AG04449 (cell line): ENCODE measurements around the gene TXNDC11.

Experiments
- CTCF ChIA-PET: fragments of 350-600 bp; formaldehyde crosslinking; extraction: SDS; loops from one replicate; lab custom pipeline; 2021; ENCODE audit warnings: antibody characterized with exemption; lab: Yijun Ruan, JAX
- POLR2A ChIA-PET: fragments of 400-600, 350-600 bp; formaldehyde crosslinking; extraction: SDS; loops from one replicate; lab custom pipeline; 2020; ENCODE audit warnings: antibody characterized with exemption, inconsistent platforms; lab: Yijun Ruan, JAX
- DNase-seq: peaks from one replicate; pipeline ENCODE4 v3.0.0-alpha.2; 2010; ENCODE audit warnings: low read depth, low spot score
- H3K4me3 ChIP-seq: 2 replicates; pipeline ENCODE4 v1.5.1; 2011; ENCODE audit warnings: low read depth, mild to moderate bottlenecking, control low read depth, low read length
- CTCF ChIP-seq: IDR thresholded peaks from one replicate; pipeline ENCODE4 v1.5.1; 2011; ENCODE audit warnings: mild to moderate bottlenecking, moderate library complexity, low read length, control low read depth, inconsistent platforms; ENCODE audit not compliant: insufficient read depth; ENCODE audit errors: missing control alignments

Gene TXNDC11

GRCh38 chr16:11721781-11722467, 20.7 kb downstream of the TXNDC11 start:
- ChIA-PET CTCF (interaction anchor here (1.2 to 4.8 kb wide), 4 partner anchors 8 to 189 kb away, joined by 3 to 38 read pairs (median 4); no protein-coding TSS in a partner anchor), POLR2A (no interaction called here)
- no peak for DNase-seq
- H3K4me3 ChIP-seq, result no peak overlapping the region
- TF ChIP-seq CTCF, result no peak

- DNase-seq, result no peak
- no peak overlapping the region for H3K4me3 ChIP-seq
- TF ChIP-seq CTCF, result no peak
- ChIA-PET POLR2A (no interaction called here), CTCF (interaction anchor here (12.0 to 14.2 kb wide), 2 partner anchors 312 to 322 kb away, joined by 161 to 174 read pairs; no protein-coding TSS in a partner anchor)
These were observed 22.9 kb downstream of the TXNDC11 start for GRCh38 chr16:11719762-11720161.

GRCh38 chr16:11719171-11719570, 23.5 kb downstream of the TXNDC11 start:
- no peak for TF ChIP-seq CTCF

GRCh38 chr16:11717811-11718210, 24.8 kb downstream of the TXNDC11 start:
- no peak for TF ChIP-seq CTCF
- ChIA-PET CTCF (interaction anchor here (2.0 to 14.2 kb wide), 3 partner anchors 21 to 320 kb away, joined by 7 to 174 read pairs (median 161); no protein-coding TSS in a partner anchor), POLR2A (no interaction called here)
- DNase-seq, result no peak
- H3K4me3 ChIP-seq, result no peak overlapping the region

More at GRCh38 chr16:11719171-11719570, 23.5 kb downstream of the TXNDC11 start:
- POLR2A ChIA-PET, result no interaction called here
- H3K4me3 ChIP-seq, result no peak overlapping the region
- no peak for DNase-seq
- CTCF ChIA-PET, result interaction anchor here (0.5 to 14.2 kb wide), 5 partner anchors 9 to 321 kb away, joined by 3 to 174 read pairs (median 7); no protein-coding TSS in a partner anchor

- no peak overlapping the region for H3K4me3 ChIP-seq
- POLR2A ChIA-PET, result no interaction called here
- no peak for DNase-seq
- CTCF ChIA-PET, result interaction anchor here (0.8 to 14.2 kb wide), 8 partner anchors 9 to 754 kb away, joined by 3 to 174 read pairs (median 28); no protein-coding TSS in a partner anchor
- no peak for TF ChIP-seq CTCF
These were observed 26.3 kb downstream of the TXNDC11 start for GRCh38 chr16:11716336-11716735.

GRCh38 chr16:11715246-11715947, 27.3 kb downstream of the TXNDC11 start:
- H3K4me3 ChIP-seq, result no peak overlapping the region
- ChIA-PET POLR2A (interaction anchor here (0.7 kb wide), 1 partner anchor 15 kb away, joined by 3 read pairs; no protein-coding TSS in a partner anchor), CTCF (interaction anchor here (0.6 to 14.2 kb wide), 26 partner anchors 8 to 753 kb away, joined by 3 to 174 read pairs (median 5); no protein-coding TSS in a partner anchor)
- DNase-seq, result no peak
- no peak for TF ChIP-seq CTCF
